Hematopoietic multipotent progenitor cell treated with erythropoietin and hydrocortisone succinate and interleukin-3 and kit ligand, for 4 days (in vitro differentiated cells): ENCODE measurements around the gene APOL1.
"Not testable (repeated sequence)": the region's sequence is repeated elsewhere in the genome, so short reads cannot be mapped to it uniquely, and the experiment has no call there.

Experiments used
- DNase-seq: peaks from one replicate; pipeline ENCODE4 v3.0.0-alpha.2; 2015

APOL1 gene

GRCh38 chr22:36246718-36247117, 6.2 kb upstream of the APOL1 start:
- DNase-seq, result no peak

GRCh38 chr22:36247955-36248354, 5.0 kb upstream of the APOL1 start:
- DNase-seq, result peak; percentile 64

- no peak for DNase-seq
These were observed 3.8 kb upstream of the APOL1 start for GRCh38 chr22:36249160-36249559.

GRCh38 chr22:36250292-36250960, 2.5 kb upstream of the APOL1 start:
- DNase-seq, result not testable (repeated sequence)

GRCh38 chr22:36251979-36252608, 839 bp upstream of the APOL1 start:
- not testable (repeated sequence) for DNase-seq

GRCh38 chr22:36253523-36254490, 874 bp downstream of the APOL1 start:
- DNase-seq, result peak; percentile 52

GRCh38 chr22:36255572-36255971, 2.6 kb downstream of the APOL1 start:
- not testable (repeated sequence) for DNase-seq

GRCh38 chr22:36256478-36256877, 3.5 kb downstream of the APOL1 start:
- DNase-seq, result no peak

GRCh38 chr22:36257308-36257707, 4.4 kb downstream of the APOL1 start:
- DNase-seq, result no peak

- DNase-seq, result no peak
These were observed 5.2 kb downstream of the APOL1 start for GRCh38 chr22:36257948-36258670.

- DNase-seq, result peak; percentile 35
These were observed 6.0 kb downstream of the APOL1 start for GRCh38 chr22:36258701-36259614.

- no peak for DNase-seq
These were observed 6.8 kb downstream of the APOL1 start for GRCh38 chr22:36259615-36260300.

- not testable (repeated sequence) for DNase-seq
These were observed 8.7 kb downstream of the APOL1 start for GRCh38 chr22:36261675-36262074.

GRCh38 chr22:36262307-36262706, 9.4 kb downstream of the APOL1 start:
- not testable (repeated sequence) for DNase-seq

- DNase-seq, result peak; percentile 77
These were observed 10.3 kb downstream of the APOL1 start for GRCh38 chr22:36263216-36263673.

GRCh38 chr22:36263886-36264664, 11.1 kb downstream of the APOL1 start:
- not testable (repeated sequence) for DNase-seq

GRCh38 chr22:36267058-36267457, 14.1 kb downstream of the APOL1 start:
- DNase-seq, result no peak

- DNase-seq, result no peak
These were observed 15.1 kb downstream of the APOL1 start for GRCh38 chr22:36267896-36268485.

GRCh38 chr22:36271231-36271630, 18.3 kb downstream of the APOL1 start:
- DNase-seq, result not testable (repeated sequence)

- not testable (repeated sequence) for DNase-seq
These were observed 19.0 kb downstream of the APOL1 start for GRCh38 chr22:36271951-36272350.
